Uterus (tissue), 4 donors: ENCODE measurements around the gene ZFYVE21. TPM values are rescaled to one million over a fixed set of nuclear protein-coding genes. Genes with fewer than 3 reads are reported as not detected.

Experiments
- DNase-seq, 2 donors: peaks; one replicate each; pipeline ENCODE4 v3.0.0-alpha.2; 2019 to 2020
- H3K27ac ChIP-seq, 2 donors: fragments of 200-600 bp; sonication (generic); 1 replicate in 1 of 2; 2 replicates in 1 of 2; pipeline ENCODE4 v1.5.1; 2016 to 2018
- H3K27me3 ChIP-seq, 2 donors: fragments of 200-600 bp; sonication (generic); one replicate each; pipeline ENCODE4 v1.5.1; 2018 to 2019; ENCODE audit warnings: control low read depth in 1 of 2
- H3K36me3 ChIP-seq, 2 donors: fragments of 200-600 bp; sonication (generic); one replicate each; pipeline ENCODE4 v1.5.1; 2019; ENCODE audit warnings: control low read depth in 1 of 2
- H3K4me1 ChIP-seq, 2 donors: fragments of 200-600 bp; sonication (generic); one replicate each; pipeline ENCODE4 v1.5.1; 2018 to 2019; ENCODE audit warnings: control low read depth in 1 of 2
- H3K4me3 ChIP-seq, 2 donors: fragments of 200-600 bp; sonication (generic); 1 replicate in 1 of 2; 2 replicates in 1 of 2; pipeline ENCODE4 v1.5.1; 2018 to 2019; ENCODE audit warnings: mild to moderate bottlenecking in 1 of 2
- H3K9me3 ChIP-seq, 2 donors: fragments of 200-600 bp; sonication (generic); one replicate each; pipeline ENCODE4 v1.5.1; 2019; ENCODE audit warnings: control low read depth in 1 of 2
- POLR2A ChIP-seq, 2 donors: fragments of 450-650 bp; IDR thresholded peaks; one replicate each; pipeline ENCODE4 v1.6.1; 2016; ENCODE audit warnings: antibody characterized with exemption in 2 of 2, mild to moderate bottlenecking in 1 of 2, moderate library complexity in 1 of 2
- intact Hi-C: fragments of 100-400 bp; cut with DNase I; formaldehyde crosslinking; loops from one replicate; pipeline ENCODE4 v1.15.1; 2023; ENCODE audit warnings: low total_unique reads
- total RNA-seq, 4 donors: library from RNA; depleted of rRNA in 3 of 4; stranded (reverse); fragments of >200 nt in 3 of 4; gene quantifications; one replicate each; pipeline versions ENCODE4 v1.1.0 to v1.2.4, GENCODE V29; 2014 to 2023
- TF ChIP-seq, protein P1 (sequence below), 4 experiments: fragments of 200-600 bp in 2 of 4; fragments of 450-650 bp in 2 of 4; sonication (generic) in 2 of 4; IDR thresholded peaks; one replicate each; pipeline ENCODE4 v1.5.1; 2016 to 2019; ENCODE audit warnings: antibody characterized with exemption in 4 of 4, mild to moderate bottlenecking in 2 of 4, moderate library complexity in 1 of 4
- donor health status: DM: yes; HTN: yes; CAD: no.

Gene ZFYVE21
- total RNA-seq, 4 donors from 2014 or later, result 73.2 to 276 (median 103) TPM

DNA sequence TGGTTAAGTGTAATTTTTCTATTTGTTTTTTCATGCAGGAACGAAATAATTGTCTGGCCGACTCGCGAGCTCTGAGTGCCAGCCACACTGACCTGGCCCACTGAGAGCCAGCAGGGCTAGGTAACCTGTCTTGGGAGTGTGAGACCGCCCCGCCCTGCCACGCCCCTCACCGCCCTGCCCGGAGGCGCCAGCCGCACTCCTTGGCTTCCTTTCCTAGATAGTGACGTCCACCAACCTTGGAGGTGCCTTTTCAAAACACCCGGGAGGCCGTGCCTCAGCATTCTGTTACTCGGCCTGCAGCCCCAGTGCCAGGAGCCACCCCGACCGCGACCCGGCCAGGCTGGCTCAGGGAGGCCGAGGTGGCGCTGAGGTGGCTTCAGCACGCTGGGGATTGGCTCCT is 22.1 kb upstream of the ZFYVE21 start:
- intact Hi-C loops, result no loop called here
- H3K4me1 ChIP-seq, result peaks cover 11 to 14% of the 10 kb centered on the region in 2 donors
- TF ChIP-seq, protein P1, sequence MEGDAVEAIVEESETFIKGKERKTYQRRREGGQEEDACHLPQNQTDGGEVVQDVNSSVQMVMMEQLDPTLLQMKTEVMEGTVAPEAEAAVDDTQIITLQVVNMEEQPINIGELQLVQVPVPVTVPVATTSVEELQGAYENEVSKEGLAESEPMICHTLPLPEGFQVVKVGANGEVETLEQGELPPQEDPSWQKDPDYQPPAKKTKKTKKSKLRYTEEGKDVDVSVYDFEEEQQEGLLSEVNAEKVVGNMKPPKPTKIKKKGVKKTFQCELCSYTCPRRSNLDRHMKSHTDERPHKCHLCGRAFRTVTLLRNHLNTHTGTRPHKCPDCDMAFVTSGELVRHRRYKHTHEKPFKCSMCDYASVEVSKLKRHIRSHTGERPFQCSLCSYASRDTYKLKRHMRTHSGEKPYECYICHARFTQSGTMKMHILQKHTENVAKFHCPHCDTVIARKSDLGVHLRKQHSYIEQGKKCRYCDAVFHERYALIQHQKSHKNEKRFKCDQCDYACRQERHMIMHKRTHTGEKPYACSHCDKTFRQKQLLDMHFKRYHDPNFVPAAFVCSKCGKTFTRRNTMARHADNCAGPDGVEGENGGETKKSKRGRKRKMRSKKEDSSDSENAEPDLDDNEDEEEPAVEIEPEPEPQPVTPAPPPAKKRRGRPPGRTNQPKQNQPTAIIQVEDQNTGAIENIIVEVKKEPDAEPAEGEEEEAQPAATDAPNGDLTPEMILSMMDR (IDR thresholded peaks at IDR 0.05), result no peak
- TF ChIP-seq POLR2A (IDR thresholded peaks at IDR 0.05), result no peak
- no peak overlapping the region for H3K4me3 ChIP-seq
- no peak overlapping the region for H3K27ac ChIP-seq
- peak in 1 of 2 donors; percentile 11 for DNase-seq
- H3K27me3 ChIP-seq, result no peaks in the 10 kb centered on the region
- no peaks in the 10 kb centered on the region for H3K9me3 ChIP-seq
- no peaks in the 10 kb centered on the region for H3K36me3 ChIP-seq

DNA sequence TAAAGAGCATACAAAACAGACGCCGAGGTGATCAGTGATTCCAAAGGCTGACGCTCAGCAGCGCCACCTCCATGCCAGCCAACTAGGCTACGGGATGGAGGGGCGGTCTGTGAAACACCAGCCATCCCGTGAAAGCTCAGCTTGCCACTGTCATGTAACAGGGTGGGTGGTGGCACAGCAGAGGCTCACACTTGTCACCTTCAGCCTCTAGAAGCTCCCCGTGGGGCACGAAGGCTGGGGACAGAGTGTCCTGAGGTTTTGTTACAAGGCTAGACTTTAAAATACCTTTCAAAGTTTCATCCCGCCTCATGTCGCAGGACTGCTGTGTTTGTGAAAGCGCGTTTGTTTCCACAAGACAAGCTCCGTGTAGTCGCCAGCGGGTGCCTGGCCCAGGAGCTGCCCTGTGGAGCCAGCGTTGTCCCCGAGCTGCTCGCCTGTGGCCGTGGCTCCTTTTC is 21.0 kb upstream of the ZFYVE21 start:
- Histone ChIP-seq H3K4me3 (no peak overlapping the region), H3K27ac (no peak overlapping the region), H3K36me3 (no peaks in the 10 kb centered on the region), H3K27me3 (no peaks in the 10 kb centered on the region), H3K4me1 (peaks cover 11 to 14% of the 10 kb centered on the region in 2 donors), H3K9me3 (no peaks in the 10 kb centered on the region)
- intact Hi-C loops, result no loop called here
- DNase-seq, result peak in 1 of 2 donors; percentile 13
- no peak for TF ChIP-seq POLR2A (IDR thresholded peaks at IDR 0.05)
- TF ChIP-seq, protein P1 (IDR thresholded peaks at IDR 0.05), result no peak

DNA sequence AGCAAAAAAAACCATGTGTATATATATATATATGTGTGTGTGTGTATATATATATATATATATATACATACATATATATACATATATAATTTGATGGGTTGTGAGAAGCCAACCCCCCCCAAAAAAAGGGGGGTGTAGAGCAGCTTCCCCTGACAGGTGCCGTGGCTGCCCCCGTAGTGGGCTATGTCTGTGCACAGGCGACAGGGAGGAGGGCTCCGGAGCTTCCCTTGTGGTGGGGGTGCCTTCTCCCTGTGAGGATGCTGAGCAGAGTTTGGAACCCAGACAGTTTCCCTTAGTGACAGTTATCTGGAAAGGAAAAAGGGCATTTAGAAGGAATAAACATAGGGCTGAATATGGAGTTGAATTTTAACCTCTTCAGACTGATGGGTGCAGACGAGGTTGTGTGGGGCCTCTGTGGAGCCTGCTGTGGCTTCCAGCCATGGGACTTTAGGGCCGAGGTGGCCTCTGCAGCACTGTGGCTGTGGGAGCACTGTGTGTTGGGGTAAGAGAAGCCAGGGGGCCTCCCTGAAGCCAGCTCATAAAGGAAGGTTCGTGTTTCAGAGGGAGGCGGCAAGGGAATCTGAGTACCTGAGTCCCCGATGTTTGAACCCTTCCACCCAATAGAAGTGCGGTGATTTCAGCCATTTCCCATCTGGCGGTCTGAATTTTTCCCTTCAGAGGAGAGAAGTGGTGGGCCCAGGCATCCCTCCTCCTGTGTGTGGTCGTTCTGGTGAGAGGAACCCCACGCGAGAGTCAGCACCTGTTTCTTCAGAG is 20.1 kb upstream of the ZFYVE21 start:
- peak in 1 of 2 donors; percentile 13 for DNase-seq
- Histone ChIP-seq H3K4me3 (no peak overlapping the region), H3K9me3 (no peaks in the 10 kb centered on the region), H3K27ac (peak overlapping the region in 1 of 2 donors; percentile 73), H3K36me3 (no peaks in the 10 kb centered on the region), H3K27me3 (no peaks in the 10 kb centered on the region), H3K4me1 (peaks cover 11 to 14% of the 10 kb centered on the region in 2 donors)
- intact Hi-C loops, result no loop called here
- TF ChIP-seq, protein P1 (IDR thresholded peaks at IDR 0.05), result no peak
- TF ChIP-seq POLR2A (IDR thresholded peaks at IDR 0.05), result no peak

DNA sequence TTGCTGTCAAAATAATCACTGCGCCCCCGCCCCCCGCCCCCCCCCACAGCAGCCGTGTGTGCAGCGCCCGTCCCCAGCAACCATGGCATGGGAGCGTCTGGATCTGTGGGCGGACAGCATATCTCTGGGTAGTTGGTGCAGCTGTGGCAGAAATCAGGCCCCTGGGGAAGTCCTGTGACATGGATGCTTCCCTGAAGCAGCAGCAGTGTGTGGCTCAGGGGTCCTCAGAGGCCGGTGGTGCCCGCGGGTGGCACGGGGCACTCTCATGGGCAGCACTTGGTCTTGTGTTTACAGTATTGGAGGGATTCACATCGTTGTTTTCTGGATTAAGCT is 19.6 kb upstream of the ZFYVE21 start:
- no peak for TF ChIP-seq POLR2A (IDR thresholded peaks at IDR 0.05)
- TF ChIP-seq, protein P1 (IDR thresholded peaks at IDR 0.05), result no peak
- H3K27me3 ChIP-seq, result no peaks in the 10 kb centered on the region
- intact Hi-C loops, result no loop called here
- H3K27ac ChIP-seq, result peak overlapping the region; percentile 67 to 73
- no peaks in the 10 kb centered on the region for H3K36me3 ChIP-seq
- no peak overlapping the region for H3K4me3 ChIP-seq
- DNase-seq, result no peak
- peaks cover 11 to 14% of the 10 kb centered on the region in 2 donors for H3K4me1 ChIP-seq
- no peaks in the 10 kb centered on the region for H3K9me3 ChIP-seq

DNA sequence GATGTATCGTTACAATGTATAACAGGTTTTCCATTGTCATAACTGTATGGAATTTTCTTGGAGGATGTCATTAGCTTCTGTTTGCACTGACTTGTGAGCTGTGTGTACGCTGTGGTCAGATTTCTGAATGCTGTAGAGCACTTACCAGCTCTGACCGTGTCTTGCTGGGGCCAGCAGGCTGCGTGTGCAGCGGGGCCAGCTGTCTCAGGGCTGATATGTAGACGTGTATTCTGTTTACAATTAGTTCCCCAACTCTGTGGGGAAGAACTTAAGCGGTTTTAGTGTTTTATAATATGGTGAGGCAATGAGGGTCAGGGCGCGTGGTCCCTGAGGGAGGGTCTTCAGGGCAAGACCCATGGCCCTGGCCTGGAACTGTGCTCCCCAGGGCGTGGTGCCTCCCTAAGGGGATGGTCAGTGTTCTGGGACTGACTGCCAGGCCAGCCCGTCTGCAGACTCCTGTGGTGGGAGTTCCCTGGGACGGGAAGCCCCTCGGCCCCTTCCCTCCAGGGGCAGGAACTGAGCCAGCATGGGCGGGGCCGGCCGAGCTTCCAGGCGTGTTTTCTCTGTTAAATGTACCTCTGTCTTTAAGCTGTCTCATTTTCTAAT is 19.0 kb upstream of the ZFYVE21 start:
- DNase-seq, result peak; percentile 69
- Histone ChIP-seq H3K4me1 (peaks cover 11 to 14% of the 10 kb centered on the region in 2 donors), H3K36me3 (no peaks in the 10 kb centered on the region), H3K27me3 (no peaks in the 10 kb centered on the region), H3K27ac (peak overlapping the region; percentile 67 to 73), H3K9me3 (no peaks in the 10 kb centered on the region), H3K4me3 (no peak overlapping the region)
- TF ChIP-seq POLR2A (IDR thresholded peaks at IDR 0.05), result no peak
- TF ChIP-seq, protein P1 (IDR thresholded peaks at IDR 0.05), result peak in 1 of 4 experiments; percentile 5
- intact Hi-C loops, result no loop called here
